GM23338 (cell line): ENCODE data around the gene PDGFRB. TPM values are rescaled to one million over a fixed set of nuclear protein-coding genes. Genes with fewer than 3 reads are reported as not detected.

ENCODE experiments used
- ATAC-seq: fragments of 200-7000 bp; cut with Tn5 transposase; 3 replicates; pipeline ENCODE4 v1.9.1; 2020
- DNase-seq: peaks from one replicate; pipeline ENCODE4 v3.0.0-alpha.2; 2015; ENCODE audit warnings: low spot score
- H2AFZ ChIP-seq: fragments of 200-600 bp; sonication (generic); 2 replicates; pipeline ENCODE4 v1.8.0; 2016; ENCODE audit warnings: antibody characterized with exemption, mild to moderate bottlenecking, moderate library complexity
- H3F3A ChIP-seq: fragments of 200-600 bp; sonication (generic); replicated peaks from 2 replicates; pipeline ENCODE4 v1.8.0; 2017; ENCODE audit warnings: antibody characterized with exemption, mixed run types, low read depth
- H3K27ac ChIP-seq: fragments of 200-600 bp; sonication (generic); 2 replicates; pipeline ENCODE4 v1.6.1; 2016; ENCODE audit warnings: low read depth
- H3K27me3 ChIP-seq: fragments of 200-600 bp; sonication (generic); 2 replicates; pipeline ENCODE4 v1.8.0; 2016; ENCODE audit warnings: mild to moderate bottlenecking, mixed run types, moderate library complexity; ENCODE audit not compliant: insufficient read depth
- H3K36me3 ChIP-seq: fragments of 200-600 bp; sonication (generic); 2 replicates; pipeline ENCODE4 v1.8.0; 2016; ENCODE audit warnings: mild to moderate bottlenecking; ENCODE audit not compliant: insufficient read depth
- H3K4me1 ChIP-seq: fragments of 200-600 bp; sonication (generic); 2 replicates; pipeline ENCODE4 v1.8.0; 2016; ENCODE audit warnings: mild to moderate bottlenecking, moderate library complexity; ENCODE audit not compliant: insufficient read depth
- H3K4me2 ChIP-seq: fragments of 200-600 bp; sonication (generic); 2 replicates; pipeline ENCODE4 v1.7.1; 2017; ENCODE audit warnings: mixed run types
- H3K4me3 ChIP-seq: fragments of 200-600 bp; sonication (generic); 2 replicates; pipeline ENCODE4 v1.6.1; 2016; ENCODE audit warnings: mixed run types
- H3K79me2 ChIP-seq: fragments of 200-600 bp; sonication (generic); replicated peaks from 2 replicates; pipeline ENCODE4 v1.8.0; 2017; ENCODE audit warnings: mild to moderate bottlenecking; ENCODE audit not compliant: insufficient read depth
- H3K9me2 ChIP-seq: fragments of 200-600 bp; sonication (generic); 2 replicates; pipeline ENCODE4 v1.8.0; 2017; ENCODE audit not compliant: insufficient read depth
- H4K20me1 ChIP-seq: fragments of 200-600 bp; sonication (generic); replicated peaks from 2 replicates; pipeline ENCODE4 v1.8.0; 2017; ENCODE audit warnings: mild to moderate bottlenecking; ENCODE audit not compliant: insufficient read depth
- H3K27ac Mint-ChIP-seq: 2 replicates; pipeline ENCODE4 v1.8.0; 2020; ENCODE audit warnings: inconsistent platforms, mild to moderate bottlenecking, moderate library complexity, mixed read lengths
- H3K27me3 Mint-ChIP-seq: 3 replicates; pipeline ENCODE4 v1.8.0; 2022; ENCODE audit warnings: low read depth, mild to moderate bottlenecking, moderate library complexity, mixed read lengths, inconsistent platforms; ENCODE audit not compliant: insufficient read depth, poor library complexity
- H3K36me3 Mint-ChIP-seq: 3 replicates; pipeline ENCODE4 v1.8.0; 2021; ENCODE audit warnings: low read depth, mild to moderate bottlenecking, inconsistent platforms, moderate library complexity, mixed read lengths
- H3K4me1 Mint-ChIP-seq: 3 replicates; pipeline ENCODE4 v1.8.0; 2020; ENCODE audit warnings: mild to moderate bottlenecking, inconsistent platforms, mixed read lengths
- H3K4me3 Mint-ChIP-seq: 3 replicates; pipeline ENCODE4 v1.8.0; 2021; ENCODE audit warnings: moderate library complexity, mild to moderate bottlenecking, inconsistent platforms, mixed read lengths
- H3K9me3 Mint-ChIP-seq: 3 replicates; pipeline ENCODE4 v1.8.0; 2020; ENCODE audit warnings: moderate library complexity, mild to moderate bottlenecking, inconsistent platforms, mixed read lengths
- CREB1 ChIP-seq: fragments of 250-450 bp; sonication (Bioruptor Pico); IDR thresholded peaks from 2 replicates; pipeline ENCODE4 v1.5.0; 2020; ENCODE audit warnings: low read depth, mild to moderate bottlenecking, moderate library complexity
- EZH2 ChIP-seq: fragments of 200-600 bp; sonication (generic); IDR thresholded peaks from one replicate; pipeline ENCODE4 v1.8.0; 2017; ENCODE audit warnings: antibody characterized with exemption, mild to moderate bottlenecking, low read depth; ENCODE audit not compliant: unreplicated experiment
- EZH2phosphoT487 ChIP-seq: fragments of 200-600 bp; sonication (generic); IDR thresholded peaks from one replicate; pipeline ENCODE4 v1.8.1; 2018; ENCODE audit warnings: antibody characterized with exemption; ENCODE audit not compliant: unreplicated experiment
- NANOG ChIP-seq: IDR thresholded peaks from 2 replicates; pipeline ENCODE4 v1.6.1; 2016; ENCODE audit warnings: antibody characterized with exemption, borderline replicate concordance
- POLR2AphosphoS5 ChIP-seq: IDR thresholded peaks from 2 replicates; pipeline ENCODE4 v1.6.1; 2016; ENCODE audit warnings: antibody characterized with exemption, low read depth
- STAT1 ChIP-seq: IDR thresholded peaks from one replicate; pipeline ENCODE4 v1.6.1; 2016; ENCODE audit warnings: antibody characterized with exemption; ENCODE audit not compliant: unreplicated experiment
- ZNF114 ChIP-seq: fragments of 250-450 bp; sonication (Bioruptor Pico); IDR thresholded peaks from 2 replicates; pipeline ENCODE4 v1.5.0; 2020; ENCODE audit warnings: mild to moderate bottlenecking, moderate library complexity
- ZNF331 ChIP-seq: fragments of 250-450 bp; sonication (Bioruptor Pico); IDR thresholded peaks from 2 replicates; pipeline ENCODE4 v1.5.0; 2020; ENCODE audit warnings: low read depth, mild to moderate bottlenecking, moderate library complexity
- polyA plus RNA-seq: library from polyadenylated mRNA; unstranded; fragments of >200 nt; fragmentation: Nextera tagmentation; extraction: Ambion mirVana; gene quantifications from 2 replicates; pipeline ENCODE4 v1.2.1, GENCODE V29; 2016
- total RNA-seq: library from RNA; depleted of rRNA; stranded (reverse); fragments of >200 nt; shearing (Covaris generic); gene quantifications from 2 replicates; pipeline ENCODE4 v1.2.3, GENCODE V29; 2014
- TF ChIP-seq, protein P1 (sequence below): fragments of 250-450 bp; sonication (Bioruptor Pico); IDR thresholded peaks from 2 replicates; pipeline ENCODE4 v1.5.0; 2020; ENCODE audit warnings: mild to moderate bottlenecking, moderate library complexity

PDGFRB gene
- total and polyA plus RNA-seq, 2 experiments from 2014 or later: 4.5 to 11.3 TPM

GRCh38 chr5:150124111-150124557, 31.5 kb downstream of the PDGFRB start:
- peaks cover 14% of the 10 kb centered on the region for H3K27me3 Mint-ChIP-seq
- DNase-seq (no peak), ATAC-seq (no peak)
- Histone ChIP-seq H3K4me1 (no peaks in the 10 kb centered on the region), H3K36me3 (no peaks in the 10 kb centered on the region), H3K27me3 (no peaks in the 10 kb centered on the region), H3K4me3 (no peak overlapping the region), H2AFZ (no peak overlapping the region), H3K4me2 (no peak overlapping the region), H3K27ac (no peak overlapping the region), H3K79me2 (no peaks in the 10 kb centered on the region), H3K9me2 (no peaks in the 10 kb centered on the region), H4K20me1 (no peaks in the 10 kb centered on the region), H3F3A (no peaks in the 10 kb centered on the region)
- TF ChIP-seq NANOG (no peak), ZNF331 (no peak)
- no peaks in the 10 kb centered on the region; the same call in 2 of the 3 replicates for H3K36me3 Mint-ChIP-seq
- H3K4me1 Mint-ChIP-seq: peaks cover 19% of the 10 kb centered on the region
- no peak overlapping the region for H3K4me3 Mint-ChIP-seq
- H3K9me3 Mint-ChIP-seq: no peaks in the 10 kb centered on the region
- no peak overlapping the region for H3K27ac Mint-ChIP-seq

DNA sequence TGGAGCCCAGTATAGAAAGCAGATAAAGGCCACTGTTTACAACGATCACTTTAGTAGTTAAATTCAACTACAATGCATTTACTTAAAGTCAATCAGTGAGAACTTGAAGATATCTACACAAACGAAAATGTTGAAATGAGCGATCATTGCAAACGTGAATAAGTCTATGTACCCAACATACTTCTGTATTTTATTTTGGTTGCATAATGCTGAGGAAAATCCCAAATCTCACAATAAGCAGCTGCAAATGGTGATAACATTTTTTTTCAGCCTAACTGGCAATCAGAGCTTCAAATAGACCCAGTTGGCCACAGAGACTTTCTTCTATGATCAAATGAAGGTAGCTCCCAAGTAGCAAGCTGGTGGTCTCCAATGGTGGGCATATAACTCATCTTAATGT, 32.1 kb downstream of the PDGFRB start:
- no peaks in the 10 kb centered on the region for H3K9me3 Mint-ChIP-seq
- TF ChIP-seq CREB1 (CRISPR knock-in tag) (no peak), STAT1 (no peak), POLR2AphosphoS5 (no peak), NANOG (no peak), EZH2 (no peak), EZH2phosphoT487 (no peak), ZNF114 (CRISPR knock-in tag) (no peak), ZNF331 (no peak)
- TF ChIP-seq, protein P1, sequence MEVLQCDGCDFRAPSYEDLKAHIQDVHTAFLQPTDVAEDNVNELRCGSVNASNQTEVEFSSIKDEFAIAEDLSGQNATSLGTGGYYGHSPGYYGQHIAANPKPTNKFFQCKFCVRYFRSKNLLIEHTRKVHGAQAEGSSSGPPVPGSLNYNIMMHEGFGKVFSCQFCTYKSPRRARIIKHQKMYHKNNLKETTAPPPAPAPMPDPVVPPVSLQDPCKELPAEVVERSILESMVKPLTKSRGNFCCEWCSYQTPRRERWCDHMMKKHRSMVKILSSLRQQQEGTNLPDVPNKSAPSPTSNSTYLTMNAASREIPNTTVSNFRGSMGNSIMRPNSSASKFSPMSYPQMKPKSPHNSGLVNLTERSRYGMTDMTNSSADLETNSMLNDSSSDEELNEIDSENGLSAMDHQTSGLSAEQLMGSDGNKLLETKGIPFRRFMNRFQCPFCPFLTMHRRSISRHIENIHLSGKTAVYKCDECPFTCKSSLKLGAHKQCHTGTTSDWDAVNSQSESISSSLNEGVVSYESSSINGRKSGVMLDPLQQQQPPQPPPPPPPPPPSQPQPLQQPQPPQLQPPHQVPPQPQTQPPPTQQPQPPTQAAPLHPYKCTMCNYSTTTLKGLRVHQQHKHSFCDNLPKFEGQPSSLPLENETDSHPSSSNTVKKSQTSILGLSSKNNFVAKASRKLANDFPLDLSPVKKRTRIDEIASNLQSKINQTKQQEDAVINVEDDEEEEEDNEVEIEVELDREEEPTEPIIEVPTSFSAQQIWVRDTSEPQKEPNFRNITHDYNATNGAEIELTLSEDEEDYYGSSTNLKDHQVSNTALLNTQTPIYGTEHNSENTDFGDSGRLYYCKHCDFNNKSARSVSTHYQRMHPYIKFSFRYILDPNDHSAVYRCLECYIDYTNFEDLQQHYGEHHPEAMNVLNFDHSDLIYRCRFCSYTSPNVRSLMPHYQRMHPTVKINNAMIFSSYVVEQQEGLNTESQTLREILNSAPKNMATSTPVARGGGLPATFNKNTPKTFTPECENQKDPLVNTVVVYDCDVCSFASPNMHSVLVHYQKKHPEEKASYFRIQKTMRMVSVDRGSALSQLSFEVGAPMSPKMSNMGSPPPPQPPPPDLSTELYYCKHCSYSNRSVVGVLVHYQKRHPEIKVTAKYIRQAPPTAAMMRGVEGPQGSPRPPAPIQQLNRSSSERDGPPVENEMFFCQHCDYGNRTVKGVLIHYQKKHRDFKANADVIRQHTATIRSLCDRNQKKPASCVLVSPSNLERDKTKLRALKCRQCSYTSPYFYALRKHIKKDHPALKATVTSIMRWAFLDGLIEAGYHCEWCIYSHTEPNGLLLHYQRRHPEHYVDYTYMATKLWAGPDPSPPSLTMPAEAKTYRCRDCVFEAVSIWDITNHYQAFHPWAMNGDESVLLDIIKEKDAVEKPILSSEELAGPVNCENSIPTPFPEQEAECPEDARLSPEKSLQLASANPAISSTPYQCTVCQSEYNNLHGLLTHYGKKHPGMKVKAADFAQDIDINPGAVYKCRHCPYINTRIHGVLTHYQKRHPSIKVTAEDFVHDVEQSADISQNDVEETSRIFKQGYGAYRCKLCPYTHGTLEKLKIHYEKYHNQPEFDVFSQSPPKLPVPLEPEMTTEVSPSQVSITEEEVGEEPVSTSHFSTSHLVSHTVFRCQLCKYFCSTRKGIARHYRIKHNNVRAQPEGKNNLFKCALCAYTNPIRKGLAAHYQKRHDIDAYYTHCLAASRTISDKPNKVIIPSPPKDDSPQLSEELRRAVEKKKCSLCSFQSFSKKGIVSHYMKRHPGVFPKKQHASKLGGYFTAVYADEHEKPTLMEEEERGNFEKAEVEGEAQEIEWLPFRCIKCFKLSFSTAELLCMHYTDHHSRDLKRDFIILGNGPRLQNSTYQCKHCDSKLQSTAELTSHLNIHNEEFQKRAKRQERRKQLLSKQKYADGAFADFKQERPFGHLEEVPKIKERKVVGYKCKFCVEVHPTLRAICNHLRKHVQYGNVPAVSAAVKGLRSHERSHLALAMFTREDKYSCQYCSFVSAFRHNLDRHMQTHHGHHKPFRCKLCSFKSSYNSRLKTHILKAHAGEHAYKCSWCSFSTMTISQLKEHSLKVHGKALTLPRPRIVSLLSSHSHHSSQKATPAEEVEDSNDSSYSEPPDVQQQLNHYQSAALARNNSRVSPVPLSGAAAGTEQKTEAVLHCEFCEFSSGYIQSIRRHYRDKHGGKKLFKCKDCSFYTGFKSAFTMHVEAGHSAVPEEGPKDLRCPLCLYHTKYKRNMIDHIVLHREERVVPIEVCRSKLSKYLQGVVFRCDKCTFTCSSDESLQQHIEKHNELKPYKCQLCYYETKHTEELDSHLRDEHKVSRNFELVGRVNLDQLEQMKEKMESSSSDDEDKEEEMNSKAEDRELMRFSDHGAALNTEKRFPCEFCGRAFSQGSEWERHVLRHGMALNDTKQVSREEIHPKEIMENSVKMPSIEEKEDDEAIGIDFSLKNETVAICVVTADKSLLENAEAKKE: no peak
- no peaks in the 10 kb centered on the region for H4K20me1 ChIP-seq
- no peaks in the 10 kb centered on the region for H3F3A ChIP-seq
- H3K27me3 Mint-ChIP-seq: peaks cover 14% of the 10 kb centered on the region
- no peaks in the 10 kb centered on the region for H3K36me3 ChIP-seq
- H3K36me3 Mint-ChIP-seq: no peaks in the 10 kb centered on the region; the same call in 2 of the 3 replicates
- H3K27ac ChIP-seq: no peak overlapping the region
- no peak overlapping the region for H3K4me3 ChIP-seq
- H3K4me1 ChIP-seq: no peaks in the 10 kb centered on the region
- H3K79me2 ChIP-seq: no peaks in the 10 kb centered on the region
- H3K4me3 Mint-ChIP-seq: no peak overlapping the region
- H2AFZ ChIP-seq: no peak overlapping the region
- H3K27me3 ChIP-seq: no peaks in the 10 kb centered on the region
- H3K4me2 ChIP-seq: no peak overlapping the region
- DNase-seq (no peak), ATAC-seq (no peak)
- H3K27ac Mint-ChIP-seq: no peak overlapping the region
- H3K9me2 ChIP-seq: no peaks in the 10 kb centered on the region
- H3K4me1 Mint-ChIP-seq: peaks cover 19% of the 10 kb centered on the region
